IMR-90 (cell line): Measurements from ENCODE around the gene MCRIP2. TPM values are rescaled to one million over a fixed set of nuclear protein-coding genes. Genes with fewer than 3 reads are reported as not detected.

ENCODE experiments used
- ATAC-seq: fragments of 200-7000 bp; cut with Tn5 transposase; 2 replicates; pipeline ENCODE4 v1.9.1; 2020; ENCODE audit warnings: low read depth, mild to moderate bottlenecking, moderate library complexity
- Bru-seq: library from RNA; stranded (reverse); fragments of 400-500 nt; gene quantifications from one replicate; lab custom pipeline; 2021; lab: Mats Ljungman, UMichigan
- BruChase-seq, 2 experiments: library from RNA; stranded (reverse); fragments of 400-500 nt; gene quantifications; one replicate each; lab custom pipeline; 2021; lab: Mats Ljungman, UMichigan
- BruUV-seq: library from RNA; stranded (reverse); fragments of 400-500 nt; replicated peaks from 2 replicates; lab custom pipeline; 2021; lab: Mats Ljungman, UMichigan
- CTCF ChIA-PET: fragments of 300-600 bp; formaldehyde crosslinking; extraction: SDS; loops from one replicate; lab custom pipeline; 2021; ENCODE audit warnings: antibody characterized with exemption; lab: Yijun Ruan, JAX
- POLR2A ChIA-PET: fragments of 300-600 bp; sonication (Branson Sonifier 250); formaldehyde crosslinking; loops from one replicate; lab custom pipeline; 2022; ENCODE audit warnings: antibody characterized with exemption; ENCODE audit not compliant: unreplicated experiment; lab: Charles Lee
- DNase-seq: peaks from one replicate; pipeline ENCODE4 v3.0.0; 2013
- H2AFZ ChIP-seq: replicated peaks from 2 replicates; pipeline ENCODE3; 2013; ENCODE audit warnings: low read length, mild to moderate bottlenecking; ENCODE audit not compliant: poor library complexity
- H2AK5ac ChIP-seq: 2 replicates; pipeline ENCODE4 v1.6.1; 2013; ENCODE audit warnings: low read depth, low read length, inconsistent platforms
- H2AK9ac ChIP-seq: replicated peaks from 2 replicates; pipeline ENCODE3; 2013; ENCODE audit warnings: mild to moderate bottlenecking, low read depth, low read length, moderate library complexity; ENCODE audit not compliant: poor library complexity
- H2BK120ac ChIP-seq: 2 replicates; pipeline ENCODE4 v1.6.1; 2013; ENCODE audit warnings: low read depth, low read length, inconsistent platforms
- H2BK15ac ChIP-seq: 3 replicates; pipeline ENCODE4 v1.6.1; 2013; ENCODE audit warnings: low read depth, low read length, inconsistent platforms
- H2BK20ac ChIP-seq: 2 replicates; pipeline ENCODE4 v1.6.1; 2013; ENCODE audit warnings: low read depth, mild to moderate bottlenecking, inconsistent platforms, low read length, moderate library complexity
- H2BK5ac ChIP-seq: 2 replicates; pipeline ENCODE4 v1.6.1; 2013; ENCODE audit warnings: mild to moderate bottlenecking, low read depth, low read length, inconsistent platforms; ENCODE audit not compliant: poor library complexity, severe bottlenecking
- H3K14ac ChIP-seq: replicated peaks from 2 replicates; pipeline ENCODE4 v1.6.1; 2013; ENCODE audit warnings: low read depth, low read length, inconsistent platforms
- H3K18ac ChIP-seq: 2 replicates; pipeline ENCODE4 v1.6.1; 2013; ENCODE audit warnings: low read depth, low read length, control low read depth
- H3K23ac ChIP-seq: 2 replicates; pipeline ENCODE4 v1.6.1; 2013; ENCODE audit warnings: low read depth, low read length, inconsistent platforms
- H3K27ac ChIP-seq: 2 replicates; pipeline ENCODE4 v1.5.1; 2013; ENCODE audit warnings: mild to moderate bottlenecking, control low read depth, low read length; ENCODE audit not compliant: insufficient read depth
- H3K27me3 ChIP-seq: 2 replicates; pipeline ENCODE4 v1.6.1; 2013; ENCODE audit warnings: low read length; ENCODE audit not compliant: control insufficient read depth, insufficient read depth
- H3K36me3 ChIP-seq: 2 replicates; pipeline ENCODE4 v1.6.1; 2013; ENCODE audit warnings: low read length, mixed read lengths; ENCODE audit not compliant: control insufficient read depth, insufficient read depth
- H3K4ac ChIP-seq: 2 replicates; pipeline ENCODE4 v1.6.1; 2013; ENCODE audit warnings: low read depth, low read length, inconsistent platforms
- H3K4me1 ChIP-seq: 2 replicates; pipeline ENCODE4 v1.6.1; 2013; ENCODE audit warnings: low read length, mixed read lengths; ENCODE audit not compliant: control insufficient read depth, insufficient read depth
- H3K4me2 ChIP-seq: 2 replicates; pipeline ENCODE4 v1.6.1; 2013; ENCODE audit warnings: low read depth, mild to moderate bottlenecking, control low read depth, low read length, moderate library complexity
- H3K4me3 ChIP-seq: 2 replicates; pipeline ENCODE4 v1.5.1; 2013; ENCODE audit warnings: low read depth, mild to moderate bottlenecking, control low read depth, low read length, moderate library complexity; ENCODE audit not compliant: insufficient read depth
- H3K56ac ChIP-seq: 2 replicates; pipeline ENCODE4 v1.6.1; 2013; ENCODE audit warnings: low read length, inconsistent platforms; ENCODE audit not compliant: insufficient read depth; ENCODE audit errors: extremely low read depth
- H3K79me1 ChIP-seq, 2 experiments: 2 replicates each; pipeline ENCODE4 v1.6.1; 2013; ENCODE audit warnings: low read length in 2 of 2, inconsistent platforms in 1 of 2, low read depth in 1 of 2
- H3K9ac ChIP-seq: 2 replicates; pipeline ENCODE4 v1.6.1; 2013; ENCODE audit warnings: low read depth, low read length, control low read depth
- H3K9me1 ChIP-seq: 2 replicates; pipeline ENCODE4 v1.6.1; 2013; ENCODE audit warnings: low read length, inconsistent platforms; ENCODE audit not compliant: insufficient read depth
- H3K9me3 ChIP-seq: 2 replicates; pipeline ENCODE4 v1.6.1; 2013; ENCODE audit warnings: low read length; ENCODE audit not compliant: control insufficient read depth, insufficient read depth
- H4K20me1 ChIP-seq: 2 replicates; pipeline ENCODE4 v1.6.1; 2013; ENCODE audit warnings: low read length, inconsistent platforms; ENCODE audit not compliant: insufficient read depth
- H4K5ac ChIP-seq: 2 replicates; pipeline ENCODE4 v1.6.1; 2013; ENCODE audit warnings: mild to moderate bottlenecking, low read depth, low read length, control low read depth
- H4K8ac ChIP-seq, 2 experiments: 2 replicates each; pipeline ENCODE4 v1.6.1; 2013; ENCODE audit warnings: low read depth in 2 of 2, low read length in 2 of 2, control low read depth in 1 of 2, inconsistent platforms in 1 of 2
- H4K91ac ChIP-seq: 2 replicates; pipeline ENCODE4 v1.6.1; 2013; ENCODE audit warnings: low read depth, low read length, inconsistent platforms; ENCODE audit not compliant: insufficient read depth
- BHLHE40 ChIP-seq: fragments of 150-350 bp; IDR thresholded peaks from 2 replicates; pipeline ENCODE4 v1.6.1; 2016; ENCODE audit warnings: mild to moderate bottlenecking, low read depth, low read length
- CEBPB ChIP-seq: IDR thresholded peaks from 2 replicates; pipeline ENCODE4 v1.6.1; 2012; ENCODE audit warnings: low read depth, low read length, improper control_type of control experiment
- MAZ ChIP-seq: IDR thresholded peaks from 2 replicates; pipeline ENCODE4 v1.6.1; 2012; ENCODE audit warnings: low read depth, mild to moderate bottlenecking, low read length, improper control_type of control experiment, moderate library complexity, borderline replicate concordance
- MXI1 ChIP-seq: IDR thresholded peaks from 2 replicates; pipeline ENCODE4 v1.6.1; 2012; ENCODE audit warnings: low read depth, mild to moderate bottlenecking, low read length, moderate library complexity, borderline replicate concordance
- POLR2A ChIP-seq: IDR thresholded peaks from 2 replicates; pipeline ENCODE4 v1.6.1; 2012; ENCODE audit warnings: mild to moderate bottlenecking, low read depth, low read length
- SMC3 ChIP-seq: fragments of 150-350 bp; IDR thresholded peaks from 2 replicates; pipeline ENCODE4 v1.6.1; 2016; ENCODE audit warnings: low read depth, mild to moderate bottlenecking, antibody characterized with exemption, low read length, moderate library complexity
- USF2 ChIP-seq: fragments of 150-350 bp; IDR thresholded peaks from 2 replicates; pipeline ENCODE4 v1.6.1; 2017; ENCODE audit warnings: mild to moderate bottlenecking, antibody characterized with exemption, low read length, low read depth
- WGBS, 2 experiments: methylation state at CpG; one replicate each; pipeline versions ENCODE4 v1.1.5 to v1.1.7; 2013; ENCODE audit warnings: missing lambda C conversion rate in 2 of 2; ENCODE audit not compliant: insufficient read length in 1 of 2; ENCODE audit errors: extremely low coverage in 2 of 2; 5-methylcytosine and 5-hydroxymethylcytosine counted together
- dilution Hi-C: fragments of 300-500 bp; cut with HindIII; formaldehyde crosslinking; loops from one replicate; pipeline ENCODE4 v1.14.3; 2018; ENCODE audit warnings: low sequenced_read_pairs; ENCODE audit not compliant: unreplicated experiment
- in situ Hi-C: fragments of 300-500 bp; cut with MboI; formaldehyde crosslinking; loops from 3 replicates; pipeline ENCODE4 v1.14.3; 2019; ENCODE audit warnings: low sequenced_read_pairs, inconsistent platforms, mixed read lengths
- intact Hi-C: fragments of 100-400 bp; cut with micrococcal nuclease; formaldehyde crosslinking; loops from 2 replicates; pipeline ENCODE4 v1.10.0; 2022
- long read RNA-seq: library from polyadenylated mRNA; unstranded; transcript quantifications from one replicate; pipeline ENCODE4 v2.0.0, GENCODE V29; 2021; ENCODE audit not compliant: unreplicated experiment
- polyA plus RNA-seq, 3 experiments: library from polyadenylated mRNA; depleted of rRNA; stranded (reverse); fragments of >200 nt; gene quantifications; 2 replicates each; pipeline ENCODE4 v1.2.3, GENCODE V29; 2012; ENCODE audit warnings: low replicate concordance in 1 of 3
- total RNA-seq: library from RNA; depleted of rRNA; stranded (reverse); fragments of >200 nt; gene quantifications from 2 replicates; pipeline ENCODE4 v1.2.3, GENCODE V29; 2012; rRNA removed

The MCRIP2 gene
- total RNA-seq (6.3 and 8.6 TPM in 2 replicates), polyA plus RNA-seq (2012; rRNA removed) (19.6 and 27.9 TPM in 2 replicates), Bru-seq, nascent RNA (percentile 50 among the genes with signal in this experiment), BruChase-seq, experiment 1, labeled RNA remaining after a 6-hour chase (percentile 55 among the genes with signal in this experiment), BruChase-seq, experiment 2, labeled RNA remaining after a 2-hour chase (percentile 57 among the genes with signal in this experiment)
- polyA plus RNA-seq (2012; cell fraction: cytosol; rRNA removed), result 25.3 and 26.7 TPM in 2 replicates
- polyA plus RNA-seq (2012; cell fraction: nucleus; rRNA removed; ENCODE audit: low replicate concordance), result 21.2 and 46.6 TPM in 2 replicates
- long read RNA-seq, transcript MCRIP2-201 (5 exons, 946 nt), result major isoform, 6 of 12 reads
- long read RNA-seq, partial matches to known transcripts, result 3 of 12 reads
- long read RNA-seq, other reads (novel, unspliced or antisense), result 0 of 12 reads

GRCh38 chr16:641326-642188 lies at the start of gene MCRIP2:
MCRIP2 (plus strand) TSS chr16:641828; CDS start chr16:641992, 164 bp downstream.
- peak within 1 kb of the TSS; percentile 96 for H3K27ac ChIP-seq
- BruUV-seq, result no TSS peak
- POLR2A ChIA-PET, result no interaction called here

More at GRCh38 chr16:641326-642188, at the start of gene MCRIP2:
- DNase-seq (peak; percentile 61), ATAC-seq (peak; percentile 79)
- 1% methylated on average over 43 of the region's 81 CpGs; no CpG with 5 or more reads in 1 of the 2 experiments for WGBS, 2 experiments
- in situ Hi-C loops (loop anchor here (10.0 kb wide), 1 partner anchor 247 kb away; the partner anchor contains the start of gene NME4), dilution Hi-C loops (no loop called here), intact Hi-C loops (no loop called here)
- Histone ChIP-seq H3K4me1 (peaks cover 13% of the 10 kb centered on the region), H3K9ac (peak within 1 kb of the TSS; percentile 99), H4K8ac (peak within 1 kb of the TSS; percentile 92 to 94; a peak in 3 of 4 replicates), H2BK15ac (no peak within 1 kb of the TSS), H3K27me3 (no peaks in the 10 kb centered on the region), H2BK120ac (0 out of 2 replicates have a peak within 1 kb of the TSS, but pooled peaks have one; percentile 1), H3K9me1 (peaks cover 11% of the 10 kb centered on the region; the same call in 1 of the 2 replicates), H3K18ac (peak within 1 kb of the TSS; percentile 95), H3K4me3 (peak within 1 kb of the TSS; percentile 100), H4K91ac (peak within 1 kb of the TSS; percentile 26), H3K36me3 (no peaks in the 10 kb centered on the region), H3K4me2 (peak within 1 kb of the TSS; percentile 99), H3K79me1 (peaks cover 3 to 32% of the 10 kb centered on the region in 2 experiments; a peak in 2 of 4 replicates), H3K23ac (peak within 1 kb of the TSS; percentile 79; the same call in 1 of the 2 replicates), H4K20me1 (peaks cover under 1% of the 10 kb centered on the region; the same call in 1 of the 2 replicates), H2BK20ac (no peak within 1 kb of the TSS), H3K9me3 (no peaks in the 10 kb centered on the region), H3K56ac (peak within 1 kb of the TSS; percentile 62; the same call in 1 of the 2 replicates), H3K14ac (peak within 1 kb of the TSS; percentile 95), H2AFZ (peak within 1 kb of the TSS; percentile 90), H3K4ac (peak within 1 kb of the TSS; percentile 74), H4K5ac (peak within 1 kb of the TSS; percentile 98), H2AK5ac (peak within 1 kb of the TSS; percentile 37), H2BK5ac (peak within 1 kb of the TSS; percentile 80), H2AK9ac (peak within 1 kb of the TSS; percentile 91)
- CTCF ChIA-PET, result interaction anchor here (0.6 kb wide), 2 partner anchors 50 to 255 kb away, joined by 3 read pairs; no protein-coding TSS in a partner anchor
- TF ChIP-seq MAZ (peak; percentile 76; the same call in 1 of the 2 replicates), USF2 (no peak), SMC3 (no peak), POLR2A (0 out of 2 replicates have a peak, but pooled peaks have one; percentile 24), MXI1 (peak; percentile 73; the same call in 1 of the 2 replicates), BHLHE40 (peak; percentile 66), CEBPB (no peak)
